T-helper 1 cell treated with Interleukin-12 subunit alpha and Interleukin-12 subunit beta and Interleukin-4 antibody, amounts not matched to agents 30 ng/mL and 1 ng/mL, for 36 hours (primary cell): ENCODE data around the gene SPTBN5. TPM values are rescaled to one million over a fixed set of nuclear protein-coding genes. Genes with fewer than 3 reads are reported as not detected.

Experiments used
- intact Hi-C: fragments of 100-400 bp; cut with micrococcal nuclease; formaldehyde crosslinking; loops from one replicate; pipeline ENCODE4 v1.15.1; 2024
- total RNA-seq: library from RNA; stranded (reverse); gene quantifications from 2 replicates; pipeline ENCODE4 v1.2.3, GENCODE V29; 2022

SPTBN5 gene
- total RNA-seq, 1 donor from 2014 or later = 4.7 TPM

- intact Hi-C loops = loop anchor here (2.0 kb wide), 2 partner anchors 24 to 40 kb away; partner anchors contain the start of gene SPTBN5
These were observed 23.2 kb downstream of the SPTBN5 start for GRCh38 chr15:41870689-41871081.

- intact Hi-C loops = loop anchor here (2.0 kb wide), 2 partner anchors 25 to 39 kb away; partner anchors contain the start of gene SPTBN5
These were observed 23.8 kb downstream of the SPTBN5 start for GRCh38 chr15:41869770-41870688.

DNA sequence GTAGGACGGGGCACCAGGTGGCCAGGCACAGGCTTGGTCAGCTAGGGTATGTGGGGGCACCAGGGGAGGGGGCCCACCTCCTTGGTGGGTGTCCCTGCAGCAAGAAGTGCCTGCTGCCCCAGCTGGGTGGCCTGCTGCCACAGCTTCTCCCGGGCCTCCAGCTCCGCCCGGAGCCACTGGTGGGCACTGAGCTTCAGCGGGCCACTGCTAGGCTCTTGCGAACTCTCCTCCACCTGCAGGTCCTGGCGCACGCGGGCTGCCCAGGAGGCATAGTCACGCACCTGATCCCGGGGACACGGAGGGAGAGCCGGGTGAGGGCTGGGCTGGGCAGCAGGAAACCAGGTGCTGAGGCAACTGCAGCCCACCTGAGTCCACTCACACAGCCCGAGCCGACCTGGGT is 25.5 kb downstream of the SPTBN5 start:
- intact Hi-C loops = no loop called here

GRCh38 chr15:41866872-41867579 is 26.8 kb downstream of the SPTBN5 start:
- intact Hi-C loops = no loop called here

DNA sequence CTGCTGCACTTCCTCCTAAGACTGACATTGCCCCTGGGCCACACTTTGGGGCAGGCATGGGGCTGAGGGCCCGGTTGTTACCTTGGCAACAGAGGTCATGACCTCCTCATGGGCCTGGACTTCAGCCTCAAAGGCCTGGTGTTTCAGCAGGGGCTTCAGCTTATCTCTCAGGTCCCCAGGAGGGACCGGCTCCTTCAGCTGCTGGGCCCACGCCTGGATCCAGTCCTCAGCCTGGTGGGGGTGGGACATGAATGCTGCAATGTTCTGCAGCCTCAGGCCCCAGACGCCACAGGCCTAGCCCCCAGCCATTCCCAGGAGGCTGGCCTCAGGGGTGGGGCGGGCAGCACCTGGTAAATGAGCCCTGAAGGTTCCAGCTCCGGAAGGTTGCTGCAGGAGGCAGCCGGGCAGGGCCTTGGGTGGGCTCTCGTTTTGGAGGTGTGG is 27.6 kb downstream of the SPTBN5 start:
- intact Hi-C loops = no loop called here

DNA sequence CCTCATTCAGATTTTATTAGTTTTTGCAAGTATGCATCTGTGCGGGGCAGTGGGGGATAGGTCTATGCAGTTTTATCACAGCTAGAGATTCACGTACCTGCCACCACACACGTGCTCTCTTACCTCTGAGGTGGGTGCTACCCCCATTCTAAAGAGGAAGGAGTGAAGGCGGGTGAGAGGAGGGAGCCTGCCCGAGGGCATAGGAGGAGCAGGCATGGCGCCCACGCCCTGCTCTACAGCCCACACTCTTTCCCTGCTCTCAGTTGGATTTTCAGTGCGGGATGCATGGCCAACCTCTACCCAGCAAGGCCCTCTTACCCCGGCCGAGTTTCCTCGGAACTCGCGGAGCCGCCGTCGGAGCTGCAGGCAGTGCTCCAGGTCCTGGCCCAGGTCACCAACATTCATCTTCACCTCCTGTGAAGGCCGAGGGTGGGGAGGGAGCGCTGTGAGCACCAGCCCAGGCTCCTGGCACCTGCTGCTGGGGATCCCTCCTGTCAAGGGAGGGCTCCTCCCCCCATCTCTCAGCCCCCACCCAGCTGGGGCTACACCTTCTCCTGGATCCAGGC is 28.3 kb downstream of the SPTBN5 start:
- intact Hi-C loops = no loop called here

GRCh38 chr15:41862515-41863116 is 31.2 kb downstream of the SPTBN5 start:
- intact Hi-C loops = no loop called here

- intact Hi-C loops = no loop called here
These were observed 32.0 kb downstream of the SPTBN5 start for GRCh38 chr15:41861736-41862356.

GRCh38 chr15:41860049-41860828 is 33.6 kb downstream of the SPTBN5 start:
- intact Hi-C loops = no loop called here

GRCh38 chr15:41858756-41859155 is 35.1 kb downstream of the SPTBN5 start:
- intact Hi-C loops = no loop called here

DNA sequence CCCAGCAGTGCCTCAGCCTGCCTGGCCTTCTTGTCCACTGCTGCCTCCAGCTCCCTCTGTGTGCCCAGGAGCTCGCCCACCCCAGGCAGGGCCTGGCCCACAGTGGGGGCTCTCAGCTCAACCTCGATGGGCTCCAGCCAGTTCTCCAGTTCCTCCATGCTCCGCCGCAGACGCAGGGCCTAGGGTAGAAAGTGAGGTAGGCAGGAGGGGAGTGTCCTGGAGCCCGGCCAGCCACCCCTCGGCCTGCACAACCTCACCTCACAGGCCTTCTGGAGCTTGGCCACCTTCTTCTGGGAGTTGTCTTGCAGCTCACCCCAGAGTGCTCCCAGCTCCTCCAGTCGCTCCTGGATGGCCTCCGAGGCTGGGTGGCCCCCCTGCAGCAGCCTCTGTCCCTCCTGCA is 36.5 kb downstream of the SPTBN5 start:
- intact Hi-C loops = no loop called here

GRCh38 chr15:41856716-41857115 is 37.1 kb downstream of the SPTBN5 start:
- intact Hi-C loops = no loop called here

GRCh38 chr15:41856262-41856661 is 37.6 kb downstream of the SPTBN5 start:
- intact Hi-C loops = no loop called here

GRCh38 chr15:41855261-41855961 is 38.4 kb downstream of the SPTBN5 start:
- intact Hi-C loops = no loop called here

- intact Hi-C loops = no loop called here
These were observed 39.4 kb downstream of the SPTBN5 start for GRCh38 chr15:41854443-41854842.

DNA sequence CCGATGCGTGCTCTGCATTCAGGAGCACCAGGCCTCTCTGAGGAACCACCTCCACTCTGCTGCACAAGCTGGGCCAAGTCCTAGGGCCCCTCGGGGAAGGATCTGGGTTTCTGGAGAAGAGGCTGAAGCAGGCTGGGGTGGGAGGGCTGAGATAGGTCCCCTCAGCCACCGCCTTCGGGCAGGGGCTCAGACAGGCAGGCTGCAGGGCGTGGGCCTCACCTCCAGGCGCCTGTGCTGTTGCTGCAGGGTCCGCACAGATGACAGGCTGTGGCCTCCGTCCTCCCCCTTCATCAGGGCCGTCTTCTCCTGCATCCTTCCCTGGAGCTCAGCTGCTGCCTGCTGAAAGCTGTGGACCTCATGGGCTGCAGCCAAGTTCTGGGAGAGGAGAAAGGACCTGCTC is 40.0 kb downstream of the SPTBN5 start:
- intact Hi-C loops = no loop called here

DNA sequence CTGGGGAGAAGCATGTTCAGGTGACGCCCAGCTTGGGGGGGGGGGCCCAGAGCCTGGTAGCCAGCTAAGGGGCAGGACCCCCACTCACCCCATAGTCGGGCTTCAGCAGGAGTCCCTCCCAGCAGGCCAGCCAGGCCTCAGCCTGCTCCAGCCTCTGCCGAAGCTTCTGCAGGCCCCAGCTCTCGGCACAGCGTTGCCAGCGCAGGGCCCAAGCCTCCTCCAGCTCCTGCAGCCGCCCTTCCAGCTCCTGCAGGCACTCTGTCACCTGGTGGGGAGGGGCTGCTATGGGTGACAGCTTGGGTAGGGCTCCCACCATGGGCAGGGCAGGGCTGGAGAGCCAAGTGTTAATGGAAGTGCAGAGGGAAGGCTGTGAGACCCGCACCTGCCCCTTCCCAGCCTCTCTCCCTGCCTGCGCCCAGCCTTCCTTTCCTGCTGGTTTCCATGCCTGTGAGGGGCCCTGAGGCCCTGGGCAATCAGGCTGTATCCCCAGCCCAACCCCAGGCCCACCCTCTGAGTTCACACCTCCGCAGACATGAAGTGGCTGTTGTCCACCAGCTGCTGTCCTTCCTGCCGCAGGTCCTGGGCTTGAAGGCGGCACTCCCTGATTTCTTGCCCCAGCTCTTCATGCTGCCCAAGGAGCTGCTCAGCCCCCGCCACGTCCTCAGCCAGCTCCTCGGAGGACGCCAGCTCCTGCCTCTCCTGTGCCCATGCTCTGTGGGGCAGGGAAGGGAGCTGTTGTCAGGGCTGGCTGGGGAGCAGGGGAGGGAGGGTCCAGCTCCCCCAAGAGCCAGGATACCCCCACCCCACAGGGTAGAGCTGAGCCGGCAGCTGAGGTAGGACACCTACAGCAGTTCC is 40.9 kb downstream of the SPTBN5 start:
- intact Hi-C loops = no loop called here

GRCh38 chr15:41851755-41852370 is 42.0 kb downstream of the SPTBN5 start:
- intact Hi-C loops = no loop called here
